Sigmoid colon (tissue), 7 donors: ENCODE measurements around the gene PLCB1. TPM values are rescaled to one million over a fixed set of nuclear protein-coding genes. Genes with fewer than 3 reads are reported as not detected.

Experiments used
- DNase-seq: peaks from one replicate; pipeline ENCODE4 v3.0.0-alpha.2; 2019
- H3K27ac ChIP-seq, 4 donors: fragments of 200-600 bp; sonication (generic); one replicate each; pipeline ENCODE4 v1.5.1; 2016 to 2019; ENCODE audit warnings: mild to moderate bottlenecking in 1 of 4
- H3K27me3 ChIP-seq, 3 donors: fragments of 200-600 bp; sonication (generic); one replicate each; pipeline ENCODE4 v1.5.1; 2019; ENCODE audit warnings: mild to moderate bottlenecking in 1 of 3
- H3K36me3 ChIP-seq, 4 donors: fragments of 200-600 bp; sonication (generic); one replicate each; pipeline ENCODE4 v1.5.1; 2016 to 2019
- H3K4me1 ChIP-seq, 4 donors: fragments of 200-600 bp; sonication (generic); one replicate each; pipeline ENCODE4 v1.5.1; 2017 to 2019
- H3K4me3 ChIP-seq, 4 donors: fragments of 200-600 bp; sonication (generic); one replicate each; pipeline ENCODE4 v1.5.1; 2017 to 2019; ENCODE audit warnings: mild to moderate bottlenecking in 2 of 4, moderate library complexity in 1 of 4
- H3K9me3 ChIP-seq, 4 donors: fragments of 200-600 bp in 3 of 4; sonication (generic) in 3 of 4; one replicate each; pipeline versions ENCODE4 v1.5.1 to v1.6.1; 2013 to 2019
- CTCF ChIP-seq, 4 experiments: fragments of 450-650 bp in 3 of 4; fragments of 200-600 bp in 1 of 4; IDR thresholded peaks; one replicate each; pipeline ENCODE4 v1.5.1; 2016 to 2019; ENCODE audit warnings: antibody characterized with exemption in 4 of 4, mild to moderate bottlenecking in 3 of 4, moderate library complexity in 2 of 4
- EP300 ChIP-seq, 4 donors: sonication (generic); formaldehyde crosslinking; IDR thresholded peaks; one replicate each; pipeline ENCODE4 v1.6.1; 2017; ENCODE audit warnings: antibody characterized with exemption in 4 of 4
- POLR2A ChIP-seq, 2 donors: fragments of 450-650 bp; IDR thresholded peaks; one replicate each; pipeline ENCODE4 v1.6.1; 2016; ENCODE audit warnings: antibody characterized with exemption in 2 of 2, mild to moderate bottlenecking in 2 of 2, moderate library complexity in 2 of 2
- POLR2AphosphoS5 ChIP-seq, 4 donors: sonication (generic); formaldehyde crosslinking; IDR thresholded peaks; one replicate each; pipeline ENCODE4 v1.6.1; 2017; ENCODE audit warnings: antibody characterized with exemption in 4 of 4
- WGBS, 2 donors: extraction: QIAGEN DNeasy Blood & Tissue Kit; methylation state at CpG; one replicate each; pipeline ENCODE4 v1.1.7; 2013; 5-methylcytosine and 5-hydroxymethylcytosine counted together
- intact Hi-C: fragments of 100-400 bp; cut with DNase I; formaldehyde crosslinking; loops from one replicate; pipeline ENCODE4 v1.15.1; 2023
- polyA plus RNA-seq, 3 donors: library from polyadenylated mRNA; stranded (reverse); fragments of 200-250 nt; gene quantifications; one replicate each; pipeline ENCODE4 v1.2.3, GENCODE V29; 2013
- total RNA-seq, 4 donors: library from RNA; depleted of rRNA; stranded (reverse); fragments of >200 nt; gene quantifications; one replicate each; pipeline ENCODE4 v1.1.0, GENCODE V29; 2016
- donor health status: healthy with polysubstance abuse.
- donor health status: Bipolar disorder and iron deficiency.
- donor health status: healthy.

Gene PLCB1
- total and polyA plus RNA-seq, 7 donors: 0.92 to 117 (median 86.7) TPM

- intact Hi-C loops: loop anchor here (5.0 kb wide), 1 partner anchor 103 kb away; no protein-coding TSS in a partner anchor
- no peak for DNase-seq
- Histone ChIP-seq H3K36me3 (no peaks in the 10 kb centered on the region), H3K4me1 (peaks cover 0 to 46% (median 31%) of the 10 kb centered on the region in 4 donors), H3K27ac (no peak overlapping the region), H3K9me3 (no peaks in the 10 kb centered on the region), H3K4me3 (no peak overlapping the region), H3K27me3 (no peaks in the 10 kb centered on the region)
- TF ChIP-seq EP300 (IDR thresholded peaks at IDR 0.05): no peak
- TF ChIP-seq POLR2AphosphoS5 (IDR thresholded peaks at IDR 0.05): no peak
- no peak for TF ChIP-seq CTCF (IDR thresholded peaks at IDR 0.05)
- TF ChIP-seq POLR2A (IDR thresholded peaks at IDR 0.05): no peak
- WGBS, 2 donors: 65 to 80% methylated on average over 13 of the region's 13 CpGs
These were observed 12.5 kb downstream of the PLCB1 start for GRCh38 chr20:8144282-8145245.

- no peak for DNase-seq
- Histone ChIP-seq H3K27ac (no peak overlapping the region), H3K4me3 (no peak overlapping the region), H3K27me3 (no peaks in the 10 kb centered on the region), H3K4me1 (peaks cover 0 to 55% (median 35%) of the 10 kb centered on the region in 4 donors), H3K9me3 (no peaks in the 10 kb centered on the region), H3K36me3 (no peaks in the 10 kb centered on the region)
- no peak for TF ChIP-seq CTCF (IDR thresholded peaks at IDR 0.05)
- no peak for TF ChIP-seq POLR2A (IDR thresholded peaks at IDR 0.05)
- no peak for TF ChIP-seq EP300 (IDR thresholded peaks at IDR 0.05)
- no peak for TF ChIP-seq POLR2AphosphoS5 (IDR thresholded peaks at IDR 0.05)
- 85 to 88% methylated on average over 8 of the region's 8 CpGs for WGBS, 2 donors
- intact Hi-C loops: loop anchor here (5.0 kb wide), 1 partner anchor 102 kb away; no protein-coding TSS in a partner anchor
These were observed 13.4 kb downstream of the PLCB1 start for GRCh38 chr20:8145246-8146168.

- Histone ChIP-seq H3K36me3 (no peaks in the 10 kb centered on the region), H3K9me3 (no peaks in the 10 kb centered on the region), H3K27me3 (no peaks in the 10 kb centered on the region), H3K4me3 (no peak overlapping the region), H3K4me1 (peaks cover 0 to 65% (median 45%) of the 10 kb centered on the region in 4 donors), H3K27ac (peak overlapping the region in 2 of 4 donors; percentile 30 to 33)
- DNase-seq: no peak
- WGBS, 2 donors: 87 to 91% methylated on average over 3 of the region's 3 CpGs
- intact Hi-C loops: loop anchor here (5.0 kb wide), 1 partner anchor 100 kb away; no protein-coding TSS in a partner anchor
- TF ChIP-seq POLR2A (IDR thresholded peaks at IDR 0.05) (no peak), EP300 (IDR thresholded peaks at IDR 0.05) (no peak), POLR2AphosphoS5 (IDR thresholded peaks at IDR 0.05) (no peak), CTCF (IDR thresholded peaks at IDR 0.05) (no peak)
These were observed 15.4 kb downstream of the PLCB1 start for GRCh38 chr20:8147476-8147875.

GRCh38 chr20:8148501-8148900 lies 16.4 kb downstream of the PLCB1 start:
- no peak for DNase-seq
- peak overlapping the region in 2 of 4 donors; percentile 30 to 33 for H3K27ac ChIP-seq
- intact Hi-C loops: loop anchor here (5.0 kb wide), 1 partner anchor 99 kb away; no protein-coding TSS in a partner anchor
- no peaks in the 10 kb centered on the region for H3K27me3 ChIP-seq
- no peak for TF ChIP-seq CTCF (IDR thresholded peaks at IDR 0.05)
- no peak for TF ChIP-seq POLR2A (IDR thresholded peaks at IDR 0.05)
- TF ChIP-seq POLR2AphosphoS5 (IDR thresholded peaks at IDR 0.05): no peak
- no peak for TF ChIP-seq EP300 (IDR thresholded peaks at IDR 0.05)
- no peaks in the 10 kb centered on the region for H3K9me3 ChIP-seq
- no peaks in the 10 kb centered on the region for H3K36me3 ChIP-seq
- peaks cover 0 to 75% (median 56%) of the 10 kb centered on the region in 4 donors for H3K4me1 ChIP-seq
- no peak overlapping the region for H3K4me3 ChIP-seq
